Astrocyte (in vitro differentiated cells and primary cell): ENCODE measurements around the gene DYNLL1. TPM values are rescaled to one million over a fixed set of nuclear protein-coding genes. Genes with fewer than 3 reads are reported as not detected.

Source experiments
- DNase-seq: peaks from one replicate; pipeline ENCODE4 v3.0.0-alpha.2; 2010; ENCODE audit warnings: low read depth
- FAIRE-seq: peaks from 2 replicates; lab custom pipeline; 2011; peaks lifted over from hg19 to GRCh38; lab: Jason Lieb, UNC
- H2AFZ ChIP-seq: 2 replicates; pipeline ENCODE4 v1.6.0; 2012; ENCODE audit warnings: low read depth, low read length, inconsistent platforms
- H3K27ac ChIP-seq: 2 replicates; pipeline ENCODE4 v1.5.1; 2011; ENCODE audit warnings: low read depth, low read length, inconsistent platforms
- H3K27me3 ChIP-seq: 2 replicates; pipeline ENCODE4 v1.6.0; 2011; ENCODE audit warnings: low read length, inconsistent platforms; ENCODE audit not compliant: insufficient read depth
- H3K36me3 ChIP-seq: 2 replicates; pipeline ENCODE4 v1.5.1; 2011; ENCODE audit warnings: low read length, inconsistent platforms; ENCODE audit not compliant: insufficient read depth
- H3K4me1 ChIP-seq: 2 replicates; pipeline ENCODE4 v1.5.1; 2011; ENCODE audit warnings: low read length, inconsistent platforms; ENCODE audit not compliant: insufficient read depth
- H3K4me2 ChIP-seq: 2 replicates; pipeline ENCODE4 v1.6.0; 2012; ENCODE audit warnings: low read length, inconsistent platforms
- H3K4me3 ChIP-seq: 2 replicates; pipeline ENCODE4 v1.5.1; 2011; ENCODE audit warnings: low read depth, mild to moderate bottlenecking, low read length, inconsistent platforms; ENCODE audit not compliant: insufficient read depth
- H3K79me2 ChIP-seq: 2 replicates; pipeline ENCODE4 v1.6.0; 2012; ENCODE audit warnings: mild to moderate bottlenecking, low read length, inconsistent platforms; ENCODE audit not compliant: insufficient read depth
- H3K9ac ChIP-seq: 2 replicates; pipeline ENCODE4 v1.6.0; 2012; ENCODE audit warnings: mild to moderate bottlenecking, low read length, inconsistent platforms
- H3K9me3 ChIP-seq: 2 replicates; pipeline ENCODE4 v1.5.1; 2012; ENCODE audit warnings: low read depth, mild to moderate bottlenecking, low read length, inconsistent platforms; ENCODE audit not compliant: insufficient read depth
- H4K20me1 ChIP-seq: 2 replicates; pipeline ENCODE4 v1.6.0; 2012; ENCODE audit warnings: low read length, inconsistent platforms; ENCODE audit not compliant: insufficient read depth
- H3K27ac Mint-ChIP-seq: one replicate; pipeline ENCODE4 v1.8.0; 2021; ENCODE audit warnings: mild to moderate bottlenecking, mixed read lengths; ENCODE audit not compliant: unreplicated experiment
- H3K27me3 Mint-ChIP-seq: one replicate; pipeline ENCODE4 v1.8.0; 2021; ENCODE audit warnings: low read depth, mixed read lengths; ENCODE audit not compliant: unreplicated experiment
- H3K36me3 Mint-ChIP-seq: one replicate; pipeline ENCODE4 v1.8.0; 2021; ENCODE audit warnings: low read depth, mixed read lengths; ENCODE audit not compliant: unreplicated experiment
- H3K4me1 Mint-ChIP-seq: one replicate; pipeline ENCODE4 v1.8.0; 2021; ENCODE audit warnings: low read depth, mixed read lengths; ENCODE audit not compliant: unreplicated experiment
- H3K4me3 Mint-ChIP-seq: one replicate; pipeline ENCODE4 v1.8.0; 2021; ENCODE audit warnings: mild to moderate bottlenecking, moderate library complexity, mixed read lengths; ENCODE audit not compliant: unreplicated experiment
- H3K9me3 Mint-ChIP-seq: one replicate; pipeline ENCODE4 v1.8.0; 2021; ENCODE audit warnings: mild to moderate bottlenecking, mixed read lengths; ENCODE audit not compliant: unreplicated experiment
- EZH2 ChIP-seq: IDR thresholded peaks from 2 replicates; pipeline ENCODE4 v1.6.1; 2012; ENCODE audit warnings: mild to moderate bottlenecking, low read length, inconsistent platforms; ENCODE audit not compliant: insufficient read depth
- total RNA-seq: library from RNA; stranded (reverse); gene quantifications from 2 replicates; pipeline ENCODE4 v1.2.1, GENCODE V29; 2021
- TF ChIP-seq, protein P1 (sequence below): IDR thresholded peaks from 2 replicates; pipeline ENCODE4 v1.5.1; 2011; ENCODE audit warnings: low read depth, mild to moderate bottlenecking, inconsistent platforms, low read length, moderate library complexity; ENCODE audit not compliant: insufficient read depth

DYNLL1 gene
- total RNA-seq, 1 donor from 2014 or later = 500 TPM

DNA sequence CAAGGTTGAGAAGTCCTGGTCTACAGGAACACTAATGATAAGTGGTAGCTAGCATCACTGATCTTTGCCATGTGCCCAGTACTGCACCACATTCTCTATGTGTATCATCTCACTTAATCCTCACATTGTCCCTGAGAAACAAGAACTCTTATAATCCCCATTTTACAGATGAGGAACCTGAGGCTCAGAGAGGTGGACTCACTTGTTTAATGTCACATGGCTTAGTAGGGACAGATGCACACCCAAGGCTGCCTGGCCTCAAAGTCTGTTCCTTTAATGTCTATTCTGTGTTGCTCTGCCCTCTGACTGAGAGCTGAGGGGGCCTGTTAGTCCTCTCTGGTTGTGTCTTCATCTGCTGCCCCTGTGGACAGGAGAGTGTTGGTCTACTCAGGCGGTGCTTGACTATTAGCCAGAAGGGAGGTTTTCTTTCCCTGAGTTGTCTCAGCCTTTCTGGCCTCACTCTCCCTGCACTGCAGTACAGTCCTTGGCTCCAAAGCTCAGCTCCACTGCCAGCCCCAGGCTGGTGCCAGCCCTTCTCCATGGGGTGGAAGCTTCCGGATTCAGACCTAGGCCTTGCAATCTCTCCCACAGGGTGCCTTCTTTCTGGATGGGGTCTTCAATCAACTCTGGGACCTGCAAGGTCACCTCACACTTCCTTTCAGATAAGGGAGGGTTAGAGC, 4.9 kb upstream of the DYNLL1 start:
- FAIRE-seq = no peak
- Histone ChIP-seq H3K4me1 (peaks cover 9% of the 10 kb centered on the region), H3K4me3 (no peak overlapping the region), H3K9me3 (no peaks in the 10 kb centered on the region), H3K27me3 (no peaks in the 10 kb centered on the region), H2AFZ (no peak overlapping the region), H4K20me1 (peaks cover 3% of the 10 kb centered on the region), H3K9ac (no peak overlapping the region), H3K27ac (no peak overlapping the region), H3K79me2 (peaks cover 12% of the 10 kb centered on the region), H3K36me3 (no peaks in the 10 kb centered on the region), H3K4me2 (no peak overlapping the region)
- Mint-ChIP-seq H3K27me3 (no peaks in the 10 kb centered on the region), H3K27ac (no peak overlapping the region), H3K4me3 (no peak overlapping the region), H3K4me1 (peaks cover 11% of the 10 kb centered on the region), H3K36me3 (peaks cover 15% of the 10 kb centered on the region), H3K9me3 (no peaks in the 10 kb centered on the region)
- no peak for DNase-seq
- TF ChIP-seq, protein P1, sequence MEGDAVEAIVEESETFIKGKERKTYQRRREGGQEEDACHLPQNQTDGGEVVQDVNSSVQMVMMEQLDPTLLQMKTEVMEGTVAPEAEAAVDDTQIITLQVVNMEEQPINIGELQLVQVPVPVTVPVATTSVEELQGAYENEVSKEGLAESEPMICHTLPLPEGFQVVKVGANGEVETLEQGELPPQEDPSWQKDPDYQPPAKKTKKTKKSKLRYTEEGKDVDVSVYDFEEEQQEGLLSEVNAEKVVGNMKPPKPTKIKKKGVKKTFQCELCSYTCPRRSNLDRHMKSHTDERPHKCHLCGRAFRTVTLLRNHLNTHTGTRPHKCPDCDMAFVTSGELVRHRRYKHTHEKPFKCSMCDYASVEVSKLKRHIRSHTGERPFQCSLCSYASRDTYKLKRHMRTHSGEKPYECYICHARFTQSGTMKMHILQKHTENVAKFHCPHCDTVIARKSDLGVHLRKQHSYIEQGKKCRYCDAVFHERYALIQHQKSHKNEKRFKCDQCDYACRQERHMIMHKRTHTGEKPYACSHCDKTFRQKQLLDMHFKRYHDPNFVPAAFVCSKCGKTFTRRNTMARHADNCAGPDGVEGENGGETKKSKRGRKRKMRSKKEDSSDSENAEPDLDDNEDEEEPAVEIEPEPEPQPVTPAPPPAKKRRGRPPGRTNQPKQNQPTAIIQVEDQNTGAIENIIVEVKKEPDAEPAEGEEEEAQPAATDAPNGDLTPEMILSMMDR = no peak
- no peak for TF ChIP-seq EZH2

DNA sequence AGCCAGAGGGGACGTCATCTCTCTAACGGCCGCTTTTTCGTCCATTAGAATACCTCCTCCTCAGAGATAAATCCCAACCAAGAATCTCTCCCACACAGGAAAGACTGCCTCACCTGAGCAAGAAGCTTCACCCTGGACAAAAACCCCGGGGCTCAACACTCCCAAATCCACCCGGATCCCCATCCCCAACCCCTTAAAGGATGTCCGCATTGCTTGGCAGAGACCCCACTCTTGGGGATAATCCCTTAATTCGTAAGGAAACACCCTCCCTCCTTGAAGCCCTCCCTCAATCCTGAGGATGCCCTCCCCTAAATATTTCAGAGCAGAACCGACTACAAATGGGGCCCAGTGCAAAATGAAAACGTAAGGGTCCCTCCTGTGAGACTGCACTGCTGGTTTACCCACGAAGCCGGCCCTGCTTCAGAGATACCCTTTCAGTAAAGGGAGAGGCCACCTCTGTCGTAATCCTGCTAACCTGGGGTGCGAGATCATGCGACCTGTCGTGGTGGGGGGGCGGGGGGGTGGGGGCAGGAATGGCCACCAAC, 655 bp upstream of the DYNLL1 start:
- peak overlapping the region; percentile 97 for H3K4me2 ChIP-seq
- peaks cover 33% of the 10 kb centered on the region for H4K20me1 ChIP-seq
- Mint-ChIP-seq H3K4me1 (peaks cover 16% of the 10 kb centered on the region), H3K36me3 (peaks cover 14% of the 10 kb centered on the region), H3K27me3 (no peaks in the 10 kb centered on the region), H3K4me3 (peak overlapping the region; percentile 98), H3K9me3 (no peaks in the 10 kb centered on the region), H3K27ac (peak overlapping the region; percentile 69)
- peaks cover 38% of the 10 kb centered on the region for H3K79me2 ChIP-seq
- peak overlapping the region; percentile 78 for H3K9ac ChIP-seq
- H3K36me3 ChIP-seq = peaks cover 6% of the 10 kb centered on the region
- FAIRE-seq (no peak), DNase-seq (no peak)
- H3K27ac ChIP-seq = peak overlapping the region; percentile 12
- H3K4me3 ChIP-seq = peak overlapping the region; percentile 64
- H3K4me1 ChIP-seq = peaks cover 21% of the 10 kb centered on the region
- H2AFZ ChIP-seq = peak overlapping the region; percentile 65
- H3K27me3 ChIP-seq = no peaks in the 10 kb centered on the region
- no peaks in the 10 kb centered on the region for H3K9me3 ChIP-seq
- TF ChIP-seq EZH2 = no peak
- TF ChIP-seq, protein P1 = no peak
